Neural cell (in vitro differentiated cells): Measurements from ENCODE around the gene ARSB. TPM values are rescaled to one million over a fixed set of nuclear protein-coding genes. Genes with fewer than 3 reads are reported as not detected.

Source experiments
- H2AFZ ChIP-seq: fragments of 200-600, 300-800 bp; sonication (generic), shearing (Covaris generic); 2 replicates; pipeline ENCODE4 v1.6.0; 2014; ENCODE audit warnings: low read depth, mild to moderate bottlenecking, antibody characterized with exemption, low read length, moderate library complexity
- H3F3A ChIP-seq: fragments of 200-600 bp; shearing (Covaris generic); 2 replicates; pipeline ENCODE4 v1.6.1; 2016; ENCODE audit warnings: mild to moderate bottlenecking, moderate library complexity, mixed read lengths, antibody characterized with exemption, low read length; ENCODE audit not compliant: insufficient read depth, poor library complexity, severe bottlenecking
- H3K27ac ChIP-seq: fragments of 200-600, 300-800 bp; sonication (generic), shearing (Covaris generic); 2 replicates; pipeline ENCODE4 v1.5.1; 2014; ENCODE audit warnings: mild to moderate bottlenecking, low read length, moderate library complexity
- H3K27me3 ChIP-seq: fragments of 300-800, 200-600 bp; sonication (generic), shearing (Covaris generic); 2 replicates; pipeline ENCODE4 v1.6.0; 2014; ENCODE audit warnings: mild to moderate bottlenecking, low read depth, low read length, moderate library complexity; ENCODE audit not compliant: insufficient read depth
- H3K36me3 ChIP-seq: fragments of 300-800, 200-600 bp; sonication (generic), shearing (Covaris generic); 2 replicates; pipeline ENCODE4 v1.5.1; 2014; ENCODE audit warnings: mild to moderate bottlenecking, antibody characterized with exemption, low read length, moderate library complexity; ENCODE audit not compliant: insufficient read depth
- H3K4me2 ChIP-seq: fragments of 300-800, 200-600 bp; sonication (generic), shearing (Covaris generic); 2 replicates; pipeline ENCODE4 v1.6.0; 2014; ENCODE audit warnings: mild to moderate bottlenecking, low read length
- H3K4me3 ChIP-seq: fragments of 300-800, 200-600 bp; sonication (generic), shearing (Covaris generic); 2 replicates; pipeline ENCODE4 v1.5.1; 2014; ENCODE audit warnings: mild to moderate bottlenecking, low read length, moderate library complexity
- H3K79me2 ChIP-seq: fragments of 200-600 bp; shearing (Covaris generic); replicated peaks from 2 replicates; pipeline ENCODE4 v1.6.0; 2014; ENCODE audit warnings: mild to moderate bottlenecking, low read length, moderate library complexity; ENCODE audit not compliant: insufficient read depth
- H3K9ac ChIP-seq: fragments of 300-800, 200-600 bp; sonication (generic), shearing (Covaris generic); 2 replicates; pipeline ENCODE4 v1.6.1; 2016; ENCODE audit warnings: mild to moderate bottlenecking, low read length, mixed read lengths
- H3K9me2 ChIP-seq: fragments of 200-600 bp; shearing (Covaris generic); 2 replicates; pipeline ENCODE4 v1.6.1; 2016; ENCODE audit warnings: mild to moderate bottlenecking, low read length, mixed read lengths; ENCODE audit not compliant: insufficient read depth
- H3K9me3 ChIP-seq: fragments of 200-600, 300-800 bp; sonication (generic), shearing (Covaris generic); 2 replicates; pipeline ENCODE4 v1.6.1; 2016; ENCODE audit warnings: mild to moderate bottlenecking, mixed run types, low read length, moderate library complexity, mixed read lengths
- H4K20me1 ChIP-seq: fragments of 200-600 bp; shearing (Covaris generic); 2 replicates; pipeline ENCODE4 v1.6.1; 2016; ENCODE audit warnings: mild to moderate bottlenecking, mixed run types; ENCODE audit not compliant: insufficient read depth
- CTCF ChIP-seq: fragments of 450-650 bp; IDR thresholded peaks from 2 replicates; pipeline ENCODE4 v1.5.1; 2014; ENCODE audit warnings: antibody characterized with exemption, mild to moderate bottlenecking, moderate library complexity; ENCODE audit not compliant: poor library complexity, severe bottlenecking
- EP300 ChIP-seq: fragments of 450-650 bp; conservative IDR thresholded peaks from 2 replicates; pipeline ENCODE4 v1.6.1; 2014; ENCODE audit warnings: antibody characterized with exemption, mild to moderate bottlenecking, moderate library complexity; ENCODE audit not compliant: poor library complexity, severe bottlenecking
- EZH2 ChIP-seq: fragments of 200-600, 300-800 bp; shearing (Covaris generic), sonication (generic); IDR thresholded peaks from 2 replicates; pipeline ENCODE4 v1.6.1; 2014; ENCODE audit warnings: antibody characterized with exemption, low read length, borderline replicate concordance, mild to moderate bottlenecking; ENCODE audit not compliant: insufficient read depth, poor library complexity, severe bottlenecking
- MXI1 ChIP-seq: fragments of 450-650 bp; conservative IDR thresholded peaks from 2 replicates; pipeline ENCODE4 v1.6.1; 2014; ENCODE audit warnings: antibody characterized with exemption, mild to moderate bottlenecking; ENCODE audit not compliant: poor library complexity, severe bottlenecking
- POLR2AphosphoS5 ChIP-seq: IDR thresholded peaks from 2 replicates; pipeline ENCODE4 v1.6.1; 2012
- RAD21 ChIP-seq: fragments of 450-650 bp; conservative IDR thresholded peaks from 2 replicates; pipeline ENCODE4 v1.6.1; 2014; ENCODE audit warnings: antibody characterized with exemption, mild to moderate bottlenecking, moderate library complexity
- REST ChIP-seq: IDR thresholded peaks from 2 replicates; pipeline ENCODE4 v1.6.1; 2012; ENCODE audit warnings: borderline replicate concordance
- SMC3 ChIP-seq: fragments of 450-650 bp; conservative IDR thresholded peaks from 2 replicates; pipeline ENCODE4 v1.6.1; 2014; ENCODE audit warnings: antibody characterized with exemption, mild to moderate bottlenecking, moderate library complexity; ENCODE audit not compliant: poor library complexity
- TAF1 ChIP-seq: IDR thresholded peaks from 2 replicates; pipeline ENCODE4 v1.6.1; 2012; ENCODE audit warnings: low read depth
- polyA plus RNA-seq: library from polyadenylated mRNA; depleted of rRNA; stranded (reverse); fragments of >200 nt; gene quantifications from 2 replicates; pipeline ENCODE4 v1.2.3, GENCODE V29; 2014

ARSB gene
- polyA plus RNA-seq, 1 donor from 2014 or later, result 8.7 TPM

- TF ChIP-seq MXI1 (no peak), EP300 (no peak), TAF1 (no peak)
These were observed 10.5 kb downstream of the ARSB start (continued) for GRCh38 chr5:78974601-78975000.

- Histone ChIP-seq H3F3A (no peaks in the 10 kb centered on the region), H3K36me3 (no peaks in the 10 kb centered on the region), H2AFZ (no peak overlapping the region), H3K9me2 (no peaks in the 10 kb centered on the region), H3K9me3 (no peaks in the 10 kb centered on the region), H4K20me1 (no peaks in the 10 kb centered on the region), H3K27ac (no peak overlapping the region), H3K9ac (no peak overlapping the region), H3K79me2 (no peaks in the 10 kb centered on the region), H3K4me3 (no peak overlapping the region), H3K27me3 (no peaks in the 10 kb centered on the region), H3K4me2 (no peak overlapping the region)
- TF ChIP-seq EP300 (no peak), SMC3 (no peak), TAF1 (no peak), EZH2 (no peak), MXI1 (no peak), REST (no peak), POLR2AphosphoS5 (no peak), RAD21 (no peak), CTCF (no peak)
These were observed 11.1 kb downstream of the ARSB start for GRCh38 chr5:78974011-78974410.

GRCh38 chr5:78972654-78973428, 12.3 kb downstream of the ARSB start:
- Histone ChIP-seq H3K9me2 (no peaks in the 10 kb centered on the region), H3K9ac (no peak overlapping the region), H3K27ac (no peak overlapping the region), H3K36me3 (no peaks in the 10 kb centered on the region), H3K79me2 (no peaks in the 10 kb centered on the region), H3K27me3 (no peaks in the 10 kb centered on the region), H3K4me2 (no peak overlapping the region), H3K4me3 (no peak overlapping the region), H3K9me3 (no peaks in the 10 kb centered on the region), H2AFZ (no peak overlapping the region), H3F3A (no peaks in the 10 kb centered on the region), H4K20me1 (no peaks in the 10 kb centered on the region)
- TF ChIP-seq EP300 (no peak), SMC3 (no peak), EZH2 (no peak), RAD21 (no peak), POLR2AphosphoS5 (no peak), CTCF (no peak), TAF1 (no peak), REST (no peak), MXI1 (no peak)
